ENCODE measurements around the gene EBI3.
"Not testable (repeated sequence)": the region's sequence is repeated elsewhere in the genome, so short reads cannot be mapped to it uniquely, and the experiment has no call there.

The EBI3 gene

GRCh38 chr19:4267101-4267900 is 38.0 kb downstream of the EBI3 start:
- DNase-seq, result peak in 41 of 42 donors; percentile 14 to 77 (median 51)
- intact Hi-C loops (cut with DNase I), result loop anchor here (5.0 kb wide), 1 partner anchor 85 kb away; no protein-coding TSS in a partner anchor

- intact Hi-C loops (cut with DNase I), result loop anchor here (5.0 kb wide), 1 partner anchor 84 kb away; no protein-coding TSS in a partner anchor
- DNase-seq, result no peak
Observed at GRCh38 chr19:4267901-4268815, 38.8 kb downstream of the EBI3 start.

- intact Hi-C loops (cut with DNase I), result loop anchor here (5.0 kb wide), 1 partner anchor 83 kb away; no protein-coding TSS in a partner anchor
Observed at GRCh38 chr19:4268816-4269430, 39.6 kb downstream of the EBI3 start.

GRCh38 chr19:4272894-4273293 is 43.6 kb downstream of the EBI3 start:
- no peak for DNase-seq
- intact Hi-C loops (cut with DNase I), result no loop called here

More at GRCh38 chr19:4268816-4269430, 39.6 kb downstream of the EBI3 start:
- no peak for DNase-seq

GRCh38 chr19:4274321-4274686 is 45.0 kb downstream of the EBI3 start:
- intact Hi-C loops (cut with DNase I); DNase-seq: not testable (repeated sequence)

- DNase-seq, result no peak
- intact Hi-C loops (cut with DNase I), result no loop called here
Observed at GRCh38 chr19:4277191-4277696, 47.9 kb downstream of the EBI3 start.

GRCh38 chr19:4278010-4278409 is 48.7 kb downstream of the EBI3 start:
- no peak for DNase-seq
- intact Hi-C loops (cut with DNase I), result no loop called here

- DNase-seq, result peak in 1 of 42 donors; percentile 10
- intact Hi-C loops (cut with DNase I), result no loop called here
Observed at GRCh38 chr19:4278419-4279266, 49.3 kb downstream of the EBI3 start, which contains the start of gene SHD. SHD (plus strand) TSS chr19:4279266; CDS start chr19:4280064, 798 bp downstream.

GRCh38 chr19:4279267-4279529 is 49.9 kb downstream of the EBI3 start:
- no peak for DNase-seq
- intact Hi-C loops (cut with DNase I), result no loop called here

DNA sequence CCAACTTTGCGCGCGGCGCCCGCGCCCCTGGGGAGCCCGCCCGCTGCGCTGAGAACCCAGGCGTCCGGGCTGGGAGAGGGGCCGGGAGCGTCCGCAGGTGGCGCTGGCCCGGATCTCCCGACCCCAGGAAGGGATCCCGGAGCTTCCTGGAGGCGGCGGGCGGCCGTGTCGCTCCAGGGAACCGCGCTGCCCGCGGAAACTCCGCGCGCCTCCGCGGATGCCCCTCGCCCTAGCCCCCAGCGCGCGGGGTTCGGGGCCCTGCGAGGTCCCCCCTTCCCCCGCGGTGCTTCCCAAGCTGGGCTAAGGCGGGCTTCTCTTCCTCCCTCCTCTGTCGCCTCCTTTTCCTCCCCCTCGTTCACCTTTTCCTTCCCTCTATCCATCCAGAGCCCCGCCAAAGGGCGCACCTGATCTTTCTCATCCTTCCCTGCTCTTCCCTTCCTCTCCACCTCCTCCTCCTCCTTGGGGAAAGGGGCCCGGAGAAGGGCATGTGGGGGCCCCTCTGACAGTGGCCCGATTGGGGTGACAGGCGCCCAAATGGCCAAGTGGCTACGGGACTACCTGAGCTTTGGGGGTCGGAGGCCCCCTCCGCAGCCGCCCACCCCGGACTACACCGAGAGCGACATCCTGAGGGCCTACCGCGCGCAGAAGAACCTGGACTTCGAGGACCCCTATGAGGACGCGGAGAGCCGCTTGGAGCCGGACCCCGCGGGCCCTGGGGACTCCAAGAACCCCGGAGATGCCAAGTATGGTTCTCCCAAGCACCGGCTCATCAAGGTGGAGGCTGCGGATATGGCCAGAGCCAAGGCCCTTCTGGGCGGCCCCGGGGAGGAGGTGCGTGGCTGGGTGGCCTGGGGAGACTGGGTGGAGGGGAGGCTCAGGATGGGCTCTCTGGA is 50.5 kb downstream of the EBI3 start:
- DNase-seq, result no peak
- intact Hi-C loops (cut with DNase I), result no loop called here

DNA sequence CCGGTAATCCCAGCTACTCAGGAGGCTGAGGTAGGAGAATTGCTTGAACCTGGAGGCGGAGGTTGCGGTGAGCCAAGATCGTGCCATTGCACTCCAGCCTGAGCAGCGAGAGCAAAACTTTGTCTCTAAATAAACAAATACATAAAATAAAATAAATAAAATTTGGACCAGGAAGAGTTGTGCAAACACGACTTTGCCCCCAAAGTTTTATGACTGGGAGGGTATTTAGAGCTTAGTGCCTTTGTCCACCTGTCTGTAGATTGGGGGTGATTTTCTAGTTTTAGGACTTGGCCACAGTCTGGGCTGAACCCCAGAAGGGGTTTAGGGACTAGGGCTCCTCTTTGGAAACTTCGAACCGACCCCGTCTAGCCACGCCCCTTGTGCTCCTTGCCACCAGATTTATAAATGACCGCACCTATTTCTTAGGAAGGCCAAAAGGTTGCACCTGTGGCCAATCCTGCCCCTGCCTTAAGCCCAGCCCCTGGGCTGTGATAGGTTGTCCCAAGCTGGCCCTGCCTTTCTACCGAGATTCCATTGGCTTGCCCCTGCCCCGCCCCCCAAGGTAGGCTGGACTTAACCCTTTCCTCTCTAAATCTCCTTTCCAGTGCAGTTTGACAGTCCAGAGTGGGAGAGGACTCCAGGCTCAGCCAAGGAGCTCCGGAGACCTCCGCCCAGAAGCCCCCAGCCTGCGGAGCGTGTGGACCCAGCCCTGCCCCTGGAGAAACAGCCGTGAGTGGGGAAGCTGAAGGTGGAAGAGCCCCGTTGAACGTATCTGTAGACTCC is 55.0 kb downstream of the EBI3 start:
- no peak for DNase-seq
- intact Hi-C loops (cut with DNase I), result no loop called here

DNA sequence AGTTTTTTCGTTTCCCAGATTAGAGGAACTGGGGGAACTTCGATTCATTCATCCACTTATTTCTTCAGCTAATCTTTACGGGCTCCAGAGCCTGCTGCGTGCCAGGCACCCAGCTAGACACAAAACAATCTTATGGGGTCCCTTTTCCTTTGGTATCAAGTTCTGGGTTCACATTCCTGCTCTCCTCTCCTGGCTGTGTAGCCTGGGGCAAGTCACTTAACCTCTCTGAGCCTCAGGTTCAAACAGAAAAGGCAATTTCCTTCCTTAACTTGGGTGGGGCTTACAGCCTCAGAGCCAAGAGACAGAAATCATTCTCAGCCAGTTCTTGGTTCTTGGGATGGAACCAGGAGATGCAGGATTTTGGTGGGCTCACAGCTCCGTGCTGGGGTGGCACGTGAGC is 55.7 kb downstream of the EBI3 start:
- intact Hi-C loops (cut with DNase I), result no loop called here
- DNase-seq, result no peak

DNA sequence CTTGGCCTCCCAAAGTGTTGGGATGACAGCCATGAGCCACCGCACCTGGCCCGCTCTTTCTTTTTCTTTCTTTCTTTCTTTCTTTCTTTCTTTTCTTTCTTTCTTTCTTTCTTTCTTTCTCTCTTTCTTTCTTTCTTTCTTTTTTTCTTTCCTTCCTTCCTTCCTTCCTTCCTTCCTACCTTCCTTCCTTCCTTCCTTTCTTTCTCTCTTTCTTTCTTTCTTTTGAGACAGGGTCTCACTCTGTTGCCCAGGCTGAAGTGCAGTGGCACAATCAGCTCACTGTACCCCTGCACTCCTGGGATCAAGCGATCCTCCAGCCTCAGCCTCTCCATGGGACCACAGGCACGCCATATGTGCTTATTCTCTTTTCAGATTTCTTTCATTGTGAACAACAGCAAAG is 56.8 kb downstream of the EBI3 start:
- intact Hi-C loops (cut with DNase I); DNase-seq: not testable (repeated sequence)

Measured in head of caudate nucleus (tissue), 42 donors.